LNCaP clone FGC (cell line): Measurements from ENCODE around the gene TGM5.

Experiments
- DNase-seq: peaks from one replicate; pipeline ENCODE4 v3.0.0-alpha.2; 2011; ENCODE audit warnings: low read depth
- H3K4me3 ChIP-seq: 2 replicates; pipeline ENCODE4 v1.5.1; 2011; ENCODE audit warnings: mild to moderate bottlenecking, low read depth, low read length, control low read depth
- CTCF ChIP-seq: IDR thresholded peaks from 2 replicates; pipeline ENCODE4 v1.5.1; 2012; ENCODE audit warnings: mild to moderate bottlenecking; ENCODE audit not compliant: control insufficient read depth, insufficient read depth; ENCODE audit errors: extremely low read depth

Gene TGM5

GRCh38 chr15:43194795-43195194 lies 71.9 kb downstream of the TGM5 start:
- TF ChIP-seq CTCF = no peak
- no peak for DNase-seq

GRCh38 chr15:43193710-43194109 lies 73.0 kb downstream of the TGM5 start:
- no peak for TF ChIP-seq CTCF
- H3K4me3 ChIP-seq = no peak overlapping the region
- no peak for DNase-seq

More at GRCh38 chr15:43194795-43195194, 71.9 kb downstream of the TGM5 start:
- no peak overlapping the region for H3K4me3 ChIP-seq

- no peak for TF ChIP-seq CTCF
- H3K4me3 ChIP-seq = no peak overlapping the region
Observed at GRCh38 chr15:43190178-43190577, 76.5 kb downstream of the TGM5 start.

GRCh38 chr15:43189296-43189695 lies 77.4 kb downstream of the TGM5 start:
- DNase-seq = no peak
- H3K4me3 ChIP-seq = no peak overlapping the region
- no peak for TF ChIP-seq CTCF

More at GRCh38 chr15:43190178-43190577, 76.5 kb downstream of the TGM5 start:
- DNase-seq = peak; percentile 91

GRCh38 chr15:43187544-43188155 lies 79.1 kb downstream of the TGM5 start:
- TF ChIP-seq CTCF = peak; percentile 55
- H3K4me3 ChIP-seq = no peak overlapping the region
- no peak for DNase-seq

- DNase-seq = no peak
- peak overlapping the region; percentile 80 for H3K4me3 ChIP-seq
- no peak for TF ChIP-seq CTCF
Observed at GRCh38 chr15:43186003-43186353, 80.8 kb downstream of the TGM5 start.
